Measurements from ENCODE around the gene GORASP1.

- TF ChIP-seq ZBTB33 (IDR thresholded peaks at IDR 0.05) (no peak), CTCF (IDR thresholded peaks at IDR 0.05; ENCODE audit: low read depth, low read length, missing input control) (peak; percentile 13), MAX (IDR thresholded peaks at IDR 0.05) (no peak), FOXA1 (IDR thresholded peaks at IDR 0.05) (no peak), EGR1 (IDR thresholded peaks at IDR 0.05; ENCODE audit: low read depth in 2 of 2) (no peak), GABPA (IDR thresholded peaks at IDR 0.05 in 1 of 2, conservative IDR thresholded peaks at IDR 0.05 in 1 of 2) (no peak), REST (IDR thresholded peaks at IDR 0.05) (no peak), TAF1 (conservative IDR thresholded peaks at IDR 0.05) (no peak), JUND (IDR thresholded peaks at IDR 0.05) (no peak), RAD21 (IDR thresholded peaks at IDR 0.05) (peak; percentile 56 to 64), HNF4G (IDR thresholded peaks at IDR 0.05) (no peak), YY1 (IDR thresholded peaks at IDR 0.05) (no peak), RXRA (IDR thresholded peaks at IDR 0.05) (no peak)
Measured at GRCh38 chr3:39124876-39125840, 17.7 kb upstream of the GORASP1 start.
